Heart left ventricle (tissue), 13 donors: ENCODE results near the gene KCNH3.
"Not testable (repeated sequence)": the region's sequence is repeated elsewhere in the genome, so short reads cannot be mapped to it uniquely, and the experiment has no call there.

Source experiments
- POLR2A ChIP-seq, 2 donors: fragments of 450-650 bp; IDR thresholded peaks; one replicate each; pipeline ENCODE4 v1.6.1; 2017; ENCODE audit warnings: antibody characterized with exemption in 2 of 2, mild to moderate bottlenecking in 2 of 2, moderate library complexity in 2 of 2
- TF ChIP-seq, protein P1 (sequence below), 12 donors: fragments of 200-600 bp; sonication (generic) in 4 of 12; IDR thresholded peaks; one replicate each; pipeline versions ENCODE4 v1.5.0 to v1.8.0; 2018 to 2022; ENCODE audit warnings: antibody characterized with exemption in 12 of 12, mild to moderate bottlenecking in 5 of 12
- donor health status: ischemic (EF 13 %, LVEDD 7.1; RV severe dilation, severe dysfunction).
- donor health status: DM: no; HTN: yes; CAD: no.
- donor health status: DM: no; HTN: no; CAD: no.
- donor health status: ischemic (EF 25% LVEDD 6.9; RV normal size, moderate dysfunction).
- donor health status: ischemic (EF 25% LVEDD 5.7; RV mildly dilated, moderate dysfunction).
- donor health status: ischemic (EF 35%, LVEDD 5.7; RV mildly dilated, moderate dysfunction).
- donor health status: nonischemic (EF 11% LVEDD 7.7; RV severe dilation, severe dysfunction).
- donor health status: DM: yes; HTN: yes; CAD: no.
- donor health status: PGD.
- donor health status: ischemic (EF 29% LVEDD 5.4; RV normal size, mild dysfunction).
- donor health status: nonischemic (EF 23%, LVEDD 6.1; RV moderate dilation, normal function).

DNA sequence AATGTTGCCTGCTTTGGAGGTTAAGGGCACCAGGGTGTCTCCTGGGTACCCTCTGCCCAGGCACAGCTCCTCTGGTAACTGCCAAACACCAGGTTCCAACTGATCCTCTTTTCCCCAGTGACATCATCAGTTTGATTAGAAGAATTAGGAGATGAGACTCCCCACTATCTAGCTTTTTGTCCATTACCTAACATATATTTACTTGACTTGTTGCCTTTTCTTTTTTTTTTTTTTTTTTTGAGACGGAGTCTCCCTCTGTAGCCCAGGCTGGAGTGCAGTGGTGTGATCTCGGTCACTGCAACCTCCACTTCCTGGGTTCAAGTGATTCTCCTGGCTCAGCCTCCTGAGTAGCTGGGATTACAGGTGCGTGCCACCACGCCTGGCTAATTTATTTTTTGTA is 66.7 kb downstream of the KCNH3 start, which contains the start of gene FAM186B:
- TF ChIP-seq POLR2A (IDR thresholded peaks at IDR 0.05), result not testable (repeated sequence)
- TF ChIP-seq, protein P1, sequence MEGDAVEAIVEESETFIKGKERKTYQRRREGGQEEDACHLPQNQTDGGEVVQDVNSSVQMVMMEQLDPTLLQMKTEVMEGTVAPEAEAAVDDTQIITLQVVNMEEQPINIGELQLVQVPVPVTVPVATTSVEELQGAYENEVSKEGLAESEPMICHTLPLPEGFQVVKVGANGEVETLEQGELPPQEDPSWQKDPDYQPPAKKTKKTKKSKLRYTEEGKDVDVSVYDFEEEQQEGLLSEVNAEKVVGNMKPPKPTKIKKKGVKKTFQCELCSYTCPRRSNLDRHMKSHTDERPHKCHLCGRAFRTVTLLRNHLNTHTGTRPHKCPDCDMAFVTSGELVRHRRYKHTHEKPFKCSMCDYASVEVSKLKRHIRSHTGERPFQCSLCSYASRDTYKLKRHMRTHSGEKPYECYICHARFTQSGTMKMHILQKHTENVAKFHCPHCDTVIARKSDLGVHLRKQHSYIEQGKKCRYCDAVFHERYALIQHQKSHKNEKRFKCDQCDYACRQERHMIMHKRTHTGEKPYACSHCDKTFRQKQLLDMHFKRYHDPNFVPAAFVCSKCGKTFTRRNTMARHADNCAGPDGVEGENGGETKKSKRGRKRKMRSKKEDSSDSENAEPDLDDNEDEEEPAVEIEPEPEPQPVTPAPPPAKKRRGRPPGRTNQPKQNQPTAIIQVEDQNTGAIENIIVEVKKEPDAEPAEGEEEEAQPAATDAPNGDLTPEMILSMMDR (IDR thresholded peaks at IDR 0.05), result not testable (repeated sequence)
